GM19238 (cell line): ENCODE measurements around the gene NPHP1.
"Not testable (repeated sequence)": the region's sequence is repeated elsewhere in the genome, so short reads cannot be mapped to it uniquely, and the experiment has no call there.

Experiments used
- DNase-seq: peaks from one replicate; pipeline ENCODE4 v3.0.0; 2011; ENCODE audit warnings: low spot score; ENCODE audit not compliant: insufficient read length

NPHP1 gene

DNA sequence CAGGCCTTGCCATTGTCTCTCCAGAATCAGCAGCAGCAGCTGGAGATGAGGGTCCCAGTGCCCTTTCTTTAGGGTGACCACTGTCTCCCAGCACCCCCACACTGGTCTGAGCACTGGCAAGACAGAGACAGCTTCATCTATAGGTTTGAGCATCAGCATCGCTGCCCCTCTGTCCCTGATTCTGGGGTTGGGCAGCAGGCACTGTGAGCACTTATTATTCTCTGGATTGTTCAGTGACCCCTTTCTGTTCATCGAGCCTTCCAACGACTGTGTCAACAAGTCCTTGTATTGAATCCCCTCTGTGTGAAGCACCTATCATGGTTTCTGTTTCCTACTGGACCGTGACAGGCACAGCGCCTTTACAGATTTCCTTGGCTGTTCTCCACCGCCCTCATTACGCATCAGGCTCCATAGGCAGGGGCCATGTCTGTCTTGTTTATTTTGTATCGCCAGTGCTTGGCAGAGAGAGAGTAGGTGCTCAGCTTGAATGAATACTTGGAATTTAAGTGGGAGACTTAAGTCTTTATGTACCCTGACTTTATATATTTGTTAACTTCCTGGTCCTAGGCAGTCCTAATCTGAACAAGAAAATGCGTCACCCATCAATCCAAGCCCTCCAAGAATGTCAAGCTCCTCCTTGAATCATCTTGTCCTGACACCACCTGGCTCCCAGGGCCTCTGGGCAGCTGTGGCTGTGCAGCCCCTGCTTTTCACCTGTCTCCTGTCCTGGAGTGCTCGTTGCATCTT lies 100.6 kb downstream of the NPHP1 start:
- no peak for DNase-seq

DNA sequence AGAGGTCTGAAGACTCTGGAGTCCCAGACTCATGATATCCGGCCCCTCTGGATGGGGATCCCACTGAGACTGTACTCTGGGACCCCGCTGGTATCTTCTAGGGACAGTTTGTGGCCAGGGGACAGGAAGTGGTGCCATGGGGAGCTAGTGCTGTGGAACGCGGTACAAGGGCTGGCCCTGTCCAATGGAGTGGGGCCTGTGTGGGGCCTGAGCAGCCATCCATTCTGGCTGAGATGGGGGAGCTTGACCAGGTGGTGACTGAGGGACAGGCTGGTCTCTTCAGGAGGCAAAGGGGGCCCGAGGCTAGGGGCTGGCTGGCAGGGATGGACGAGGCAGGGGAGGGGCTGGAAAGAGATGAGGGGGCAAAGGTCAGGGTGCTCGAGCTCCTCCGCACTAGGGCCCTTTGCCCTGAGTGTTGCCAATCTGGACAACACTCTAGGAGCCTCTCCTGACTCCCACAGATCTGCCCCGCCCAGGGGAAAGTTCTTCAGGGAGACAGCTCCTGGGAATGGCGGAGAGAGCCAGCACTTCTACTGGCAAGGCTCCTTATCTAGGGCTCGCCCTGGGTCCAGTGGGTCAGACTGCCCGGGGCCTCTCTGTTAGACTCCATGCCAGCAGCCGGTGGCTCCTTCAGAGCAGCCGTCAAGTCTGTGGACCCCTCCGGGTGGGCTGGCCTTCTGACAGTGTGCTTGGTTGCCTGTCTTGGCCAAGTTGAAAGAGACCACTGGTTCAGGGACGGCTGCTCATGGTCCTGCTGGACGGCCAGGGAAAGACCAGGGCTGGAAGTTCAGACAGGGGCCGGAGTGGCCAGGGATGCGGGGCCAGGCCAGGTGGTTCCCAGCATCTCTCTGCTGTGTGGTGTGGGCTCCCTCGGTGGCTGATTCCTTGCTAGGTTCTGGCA lies 101.5 kb downstream of the NPHP1 start:
- no peak for DNase-seq

DNA sequence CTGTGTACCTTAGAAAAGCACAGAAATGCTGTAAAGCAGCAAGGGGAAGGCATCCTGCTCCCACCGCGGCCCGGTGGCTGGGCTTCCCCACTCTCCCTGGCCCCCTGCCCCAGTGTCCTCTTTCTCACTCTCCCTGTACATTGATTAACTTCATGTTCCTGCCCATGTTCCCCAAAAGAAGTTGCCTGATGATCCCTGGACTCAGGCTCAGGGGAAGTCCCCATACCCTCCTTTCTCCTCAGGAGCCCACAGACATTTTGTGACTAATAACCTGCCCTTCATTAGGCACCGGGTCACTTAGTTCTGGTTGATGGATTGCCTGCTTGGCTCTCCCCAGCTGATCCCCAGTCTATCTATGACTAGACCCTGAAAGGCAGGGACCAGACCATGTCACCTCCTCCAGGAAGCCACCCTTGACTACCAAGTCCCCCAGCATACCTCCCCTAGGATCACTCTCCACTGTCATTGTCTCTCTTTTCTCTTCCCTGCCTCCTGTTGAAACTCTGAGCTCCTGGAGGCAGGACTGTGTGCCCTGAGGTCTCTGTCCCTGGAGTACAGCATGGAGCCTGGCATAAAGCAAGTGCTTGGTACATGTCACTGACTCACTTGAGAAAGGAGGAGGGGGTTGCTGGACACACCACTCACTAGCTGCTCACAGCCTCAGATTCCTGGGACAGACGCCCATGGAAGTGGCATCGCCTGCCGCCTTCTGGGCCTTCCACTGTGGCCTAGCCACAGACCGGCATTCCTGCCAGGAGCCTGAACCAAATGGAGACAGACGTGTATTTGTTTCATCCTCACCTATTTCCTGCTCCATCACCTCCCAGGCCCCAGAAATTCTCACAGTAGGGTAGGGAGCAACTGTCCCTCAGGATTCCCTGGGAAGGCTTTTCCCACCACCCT lies 102.7 kb downstream of the NPHP1 start:
- no peak for DNase-seq

DNA sequence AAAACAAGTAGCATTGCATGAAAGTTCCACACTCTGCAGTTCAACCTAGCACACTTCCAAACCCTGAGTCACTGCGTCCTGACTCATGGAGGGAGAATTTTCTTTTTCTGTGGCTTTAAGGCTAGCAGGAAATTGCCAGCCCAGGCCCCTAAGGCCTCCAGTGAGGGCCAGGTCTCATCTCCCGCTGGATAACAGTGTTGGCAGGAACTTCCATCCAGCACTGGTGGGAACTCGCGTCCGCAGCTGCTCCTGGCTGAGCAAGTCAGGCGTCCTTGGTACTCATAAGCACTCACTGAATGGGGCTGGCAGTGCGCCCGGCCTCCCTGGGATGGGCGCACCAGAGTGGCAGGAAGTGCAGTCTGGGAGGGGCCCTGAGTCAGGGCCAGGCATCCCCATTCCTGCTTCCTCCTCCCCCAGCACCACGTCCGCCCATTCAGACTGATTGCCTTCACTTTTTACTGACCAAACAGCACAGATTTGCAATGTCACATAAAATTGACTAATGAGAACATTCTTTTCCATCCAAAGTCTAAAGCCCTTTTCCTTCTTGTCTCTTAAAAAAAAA lies 103.5 kb downstream of the NPHP1 start:
- no peak for DNase-seq

DNA sequence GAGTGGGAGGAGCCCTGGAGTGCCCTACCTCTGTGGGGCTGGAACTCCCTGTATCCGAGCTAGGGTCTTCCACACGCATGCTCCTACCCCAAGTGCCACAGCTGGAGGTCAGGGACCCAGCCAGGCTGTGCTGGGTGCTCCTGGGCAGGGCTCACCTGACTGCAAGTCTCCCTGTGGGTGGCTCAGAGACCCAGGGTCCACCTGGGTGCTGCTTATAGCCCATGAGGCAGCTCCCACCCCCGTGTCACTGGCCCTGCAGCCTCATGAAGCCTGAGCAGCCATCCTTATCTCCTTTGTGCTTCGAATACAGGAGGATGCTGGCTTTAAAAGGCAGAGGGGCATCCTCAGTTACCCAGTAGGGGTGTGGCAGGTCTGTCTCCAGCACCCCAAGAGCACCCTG lies 103.9 kb downstream of the NPHP1 start:
- DNase-seq = not testable (repeated sequence)

DNA sequence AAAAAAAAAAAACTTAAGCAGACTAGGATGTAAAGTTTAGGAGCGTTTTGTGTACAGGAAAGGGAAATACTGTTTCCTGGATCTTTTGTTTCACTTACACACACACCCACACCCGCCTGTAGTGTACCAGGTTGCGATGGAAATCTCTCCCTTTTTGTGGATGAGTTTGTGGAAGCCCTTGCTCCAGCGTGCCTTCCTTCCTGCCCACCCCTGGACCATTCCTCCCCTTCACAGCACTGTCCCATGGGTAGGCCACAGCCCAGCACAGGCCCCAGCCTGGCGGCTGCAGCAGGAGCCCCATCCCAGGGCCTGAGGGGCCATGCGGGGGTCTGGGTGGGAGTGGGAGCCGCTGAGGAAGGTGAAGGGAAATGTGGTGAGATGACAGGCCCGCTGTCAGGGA lies 104.3 kb downstream of the NPHP1 start:
- DNase-seq = no peak

DNA sequence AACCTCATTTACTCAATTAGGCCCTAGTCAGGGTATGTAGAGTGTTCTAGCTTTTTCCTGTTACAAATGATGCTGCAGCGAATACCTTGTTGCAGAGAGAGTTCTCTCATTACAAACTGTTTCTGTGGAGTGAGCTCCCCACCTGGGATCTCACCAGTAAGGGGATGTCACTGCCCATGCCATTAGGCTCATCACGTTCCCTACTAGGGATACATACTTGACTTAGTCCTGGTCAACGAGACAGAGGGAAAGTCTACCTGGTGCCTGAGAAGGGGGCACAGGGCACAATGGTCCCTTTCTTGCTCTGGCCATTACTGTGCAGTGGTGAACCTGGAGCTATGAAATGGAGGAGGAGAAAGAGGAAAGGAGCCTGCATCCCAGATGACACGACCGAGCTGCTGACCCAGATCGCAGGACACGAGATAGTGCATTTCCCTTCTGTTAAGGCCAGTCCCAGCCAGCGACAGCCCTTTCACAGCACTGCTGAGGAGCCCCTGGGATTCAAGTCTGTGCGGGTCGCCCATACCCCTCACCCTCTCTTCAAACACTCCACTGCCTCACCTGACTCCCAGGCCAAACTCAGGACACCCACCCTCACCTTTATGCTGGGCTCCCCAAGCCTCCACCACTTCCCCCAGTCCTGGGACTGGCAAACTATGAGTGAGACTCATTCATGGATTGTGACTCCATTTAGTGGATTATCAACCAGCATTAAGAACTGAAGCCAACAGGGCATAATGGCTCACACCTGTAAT lies 105.2 kb downstream of the NPHP1 start:
- DNase-seq = no peak

DNA sequence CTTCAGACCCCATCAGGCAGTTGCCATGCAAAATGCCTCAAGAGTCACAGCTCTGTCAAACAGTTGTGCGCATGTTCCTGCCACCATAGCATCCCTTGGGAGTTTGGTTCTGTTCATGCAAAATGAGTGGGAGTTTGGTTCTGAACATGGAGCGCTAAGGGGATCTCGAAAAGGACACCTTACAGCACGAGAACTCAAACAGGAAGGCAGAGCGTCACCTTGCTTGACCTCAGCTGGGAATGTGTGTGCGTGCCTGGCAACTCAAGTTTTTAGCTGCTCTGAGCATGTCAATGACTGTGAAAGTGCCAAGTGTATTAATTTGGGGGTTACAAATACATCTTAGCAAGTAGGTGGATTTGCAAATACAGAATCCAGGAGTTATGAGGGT lies 105.8 kb downstream of the NPHP1 start:
- no peak for DNase-seq

DNA sequence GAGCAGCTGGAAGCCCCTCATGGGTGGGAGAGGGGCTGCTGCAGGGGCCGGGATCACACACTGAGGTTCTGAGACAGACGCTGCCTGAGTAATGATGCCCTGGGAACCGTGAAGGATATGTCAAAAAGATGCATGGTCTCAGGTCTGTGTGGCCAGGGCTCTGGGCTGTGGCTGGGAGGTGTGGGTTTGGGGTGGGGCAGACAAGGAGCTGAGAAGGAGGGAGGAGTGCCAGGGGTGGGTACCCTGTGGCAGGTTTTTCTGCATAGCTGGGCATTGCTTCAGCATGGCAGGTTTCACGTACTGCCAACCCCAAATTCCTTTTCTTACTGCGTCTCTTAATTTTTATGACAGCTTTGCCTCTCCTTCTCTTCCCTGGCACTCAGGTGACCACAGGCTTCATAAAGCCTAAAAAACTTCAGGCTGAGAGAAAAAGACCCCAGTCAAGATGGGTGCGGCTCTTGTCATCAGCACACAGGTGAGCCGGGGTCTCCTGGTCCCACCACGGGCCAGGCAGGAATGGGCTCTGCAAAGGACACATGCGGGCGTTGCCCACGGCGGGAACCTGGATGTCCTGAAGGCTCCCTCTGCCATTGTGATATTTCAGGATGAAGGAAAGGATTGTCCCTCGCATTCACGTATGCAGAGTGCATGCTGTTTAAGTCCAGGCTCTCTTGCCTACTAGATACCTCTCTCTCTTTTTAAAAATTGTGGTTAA lies 107.2 kb downstream of the NPHP1 start:
- no peak for DNase-seq

DNA sequence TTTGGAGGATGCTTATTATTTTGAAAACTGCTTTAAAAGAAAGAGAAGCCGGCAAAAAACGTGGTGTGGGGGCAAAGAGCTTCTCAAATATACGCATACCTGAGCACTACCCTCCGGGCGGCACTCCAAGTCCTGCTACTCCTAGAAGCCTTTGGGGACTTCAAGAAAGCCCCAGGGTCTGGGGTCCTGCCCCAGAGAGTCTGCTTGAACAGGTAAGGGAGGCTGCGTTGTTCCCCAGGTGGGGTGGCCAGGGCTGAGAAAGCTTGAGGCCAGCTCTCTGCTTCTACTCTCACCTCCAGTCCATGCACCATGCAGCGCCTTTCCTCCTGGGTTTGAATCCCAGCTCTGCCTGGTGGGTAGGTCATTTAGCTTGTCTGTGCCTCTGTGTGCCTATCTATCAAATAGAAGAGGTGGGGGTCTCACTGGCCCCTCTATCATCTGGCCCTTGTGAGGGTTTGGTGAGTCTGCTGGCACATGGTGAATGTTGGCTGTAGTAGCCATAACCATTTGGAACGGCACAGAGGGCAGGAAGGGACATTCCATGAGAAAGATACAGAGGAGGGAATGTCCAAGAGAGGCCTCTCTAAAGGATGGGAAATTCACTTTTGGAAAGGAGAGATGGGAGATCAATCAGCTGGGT lies 108.7 kb downstream of the NPHP1 start:
- no peak for DNase-seq

DNA sequence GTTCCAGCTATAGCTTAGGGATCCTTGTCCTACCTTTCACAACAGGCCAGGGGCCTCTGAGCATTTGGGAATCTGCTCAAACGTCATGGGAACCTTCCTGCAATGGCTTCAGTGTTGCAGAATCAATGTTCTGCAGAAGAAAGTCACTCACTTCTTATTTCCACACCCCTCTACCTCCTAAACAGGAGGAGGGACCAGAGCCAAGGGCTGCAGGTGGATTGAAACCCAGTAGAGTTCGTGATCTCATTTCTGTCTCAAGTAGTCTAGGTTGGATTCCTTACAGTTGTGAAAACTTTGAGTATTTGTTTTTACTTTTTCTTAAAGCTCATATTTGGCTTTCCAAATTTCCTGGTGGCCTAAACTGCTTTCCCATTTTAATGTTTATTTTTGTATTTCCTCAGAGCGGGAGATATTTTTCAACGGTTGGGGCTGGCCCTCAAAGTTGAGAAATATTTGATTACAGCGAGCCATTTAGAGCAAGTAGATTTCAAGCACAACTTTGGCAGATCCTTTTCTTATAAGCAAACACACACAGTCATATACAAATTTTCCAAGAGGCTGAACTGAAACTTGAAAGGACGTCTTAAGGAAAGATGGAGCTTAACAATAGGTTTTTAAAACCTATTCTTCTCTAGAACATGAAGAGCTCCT lies 109.8 kb downstream of the NPHP1 start:
- DNase-seq = not testable (repeated sequence)

DNA sequence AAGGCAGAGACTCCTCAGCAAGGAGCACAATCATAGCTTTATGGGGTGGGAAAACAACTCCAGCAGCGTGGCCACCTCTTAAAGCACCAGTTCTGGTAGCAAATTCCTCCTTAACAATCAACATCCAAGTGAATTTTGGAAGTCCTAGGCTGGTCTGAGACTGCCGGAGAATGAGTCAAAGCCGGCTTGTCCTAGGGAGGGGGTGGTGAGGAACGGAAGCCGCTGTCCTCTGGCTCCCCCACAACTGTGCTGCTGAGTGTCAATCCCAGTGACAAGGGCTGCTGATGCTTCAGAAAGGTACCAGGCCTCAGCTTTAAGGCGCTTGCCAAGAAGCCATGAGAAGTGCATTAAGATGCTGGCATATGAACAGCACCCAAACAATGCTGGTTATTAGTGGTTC lies 110.9 kb downstream of the NPHP1 start:
- not testable (repeated sequence) for DNase-seq

DNA sequence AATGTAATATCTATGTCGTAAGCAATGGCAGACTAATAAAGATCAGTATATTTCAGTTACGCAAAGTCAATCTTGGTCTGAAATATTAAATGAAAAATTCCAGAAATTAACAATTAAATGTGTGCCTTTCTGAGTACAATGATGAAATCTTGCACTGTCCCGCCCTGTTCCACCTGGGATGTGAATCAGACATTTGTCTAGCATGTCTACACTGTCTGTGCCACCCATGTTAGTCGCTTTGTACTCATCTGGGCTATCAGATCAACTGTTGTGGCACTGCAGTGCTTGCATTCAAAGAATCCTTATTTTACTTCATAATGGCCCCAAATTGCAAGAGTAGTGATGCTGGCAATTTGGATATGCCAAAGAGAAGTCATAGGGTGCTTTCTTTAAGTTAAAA lies 114.6 kb downstream of the NPHP1 start:
- not testable (repeated sequence) for DNase-seq

DNA sequence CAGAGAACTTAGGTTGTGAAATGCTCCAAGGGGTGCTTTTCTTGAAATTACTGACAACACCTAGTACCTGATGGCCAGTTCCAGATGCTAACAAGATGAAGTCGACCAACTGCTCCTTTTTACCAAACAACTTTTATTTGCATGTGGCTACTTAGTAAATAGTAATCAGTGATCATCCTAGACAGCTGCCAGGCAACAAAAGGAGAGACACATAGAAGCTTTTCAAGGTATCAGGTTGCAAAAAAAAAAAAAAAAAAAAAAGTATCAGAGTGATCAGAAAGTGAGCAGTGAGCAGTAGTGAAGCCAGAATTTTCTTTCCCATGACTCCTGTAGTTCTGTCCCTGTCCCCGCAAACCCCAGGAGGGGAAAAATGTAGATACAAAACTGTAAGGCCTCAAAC lies 121.1 kb downstream of the NPHP1 start:
- DNase-seq = not testable (repeated sequence)

DNA sequence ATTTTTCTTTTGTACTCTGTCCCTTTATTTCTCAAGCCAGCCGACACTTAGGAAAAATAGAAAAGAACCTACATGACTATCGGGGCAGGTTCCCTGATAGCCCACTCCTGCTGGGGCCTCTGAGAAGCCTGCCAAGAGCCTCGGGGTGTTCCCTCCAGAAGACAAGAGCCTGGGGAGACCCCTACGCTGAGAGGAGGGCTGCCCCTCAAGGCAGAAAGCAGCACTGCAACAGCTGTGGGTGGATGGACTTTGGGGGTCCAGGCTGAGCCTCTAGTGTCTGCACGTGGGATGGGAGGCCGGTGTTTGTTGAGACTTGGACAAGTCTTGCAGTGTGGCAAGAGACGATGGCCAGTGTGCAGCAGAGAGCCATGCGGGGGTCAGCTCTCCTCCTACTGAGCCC lies 121.7 kb downstream of the NPHP1 start:
- not testable (repeated sequence) for DNase-seq

DNA sequence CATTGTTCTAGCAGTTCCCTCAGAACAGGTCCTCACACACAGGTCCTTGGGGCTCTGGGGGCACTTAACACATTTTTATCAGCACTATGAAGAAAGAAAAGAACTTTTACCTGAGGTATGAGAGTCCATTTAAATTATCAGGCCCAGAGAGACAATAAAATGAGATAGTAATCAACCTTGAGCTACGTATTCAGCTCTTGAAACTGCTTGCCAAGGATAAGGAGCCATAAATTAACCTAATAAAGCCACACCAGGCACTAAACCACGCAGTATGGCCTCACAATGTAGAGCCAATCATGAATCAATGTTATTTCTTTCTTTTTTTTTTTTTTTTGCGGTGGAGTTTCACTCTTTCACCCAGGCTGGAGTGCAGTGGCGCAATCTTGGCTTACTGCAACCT lies 126.7 kb downstream of the NPHP1 start:
- DNase-seq = not testable (repeated sequence)

DNA sequence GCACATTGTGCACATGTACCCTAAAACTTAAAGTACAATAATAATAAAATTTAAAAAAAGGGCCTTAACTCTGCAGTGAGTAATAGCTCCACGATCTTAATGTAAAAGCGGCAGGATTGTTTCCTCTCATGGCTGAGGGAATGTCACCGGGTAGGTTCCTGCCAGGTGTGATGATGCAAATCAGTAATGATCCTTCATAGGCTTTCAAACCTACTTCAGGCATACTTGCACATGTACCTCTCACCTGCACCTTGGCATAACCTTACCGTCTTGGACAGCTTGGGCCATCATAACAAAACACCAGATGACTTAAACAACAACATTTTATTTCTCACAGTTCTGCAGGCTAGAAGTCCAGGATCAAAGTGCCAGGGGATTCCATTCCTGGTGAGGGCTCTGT lies 128.9 kb downstream of the NPHP1 start:
- not testable (repeated sequence) for DNase-seq
